ENCODE measurements around the gene DELE1.

The DELE1 gene

DNA sequence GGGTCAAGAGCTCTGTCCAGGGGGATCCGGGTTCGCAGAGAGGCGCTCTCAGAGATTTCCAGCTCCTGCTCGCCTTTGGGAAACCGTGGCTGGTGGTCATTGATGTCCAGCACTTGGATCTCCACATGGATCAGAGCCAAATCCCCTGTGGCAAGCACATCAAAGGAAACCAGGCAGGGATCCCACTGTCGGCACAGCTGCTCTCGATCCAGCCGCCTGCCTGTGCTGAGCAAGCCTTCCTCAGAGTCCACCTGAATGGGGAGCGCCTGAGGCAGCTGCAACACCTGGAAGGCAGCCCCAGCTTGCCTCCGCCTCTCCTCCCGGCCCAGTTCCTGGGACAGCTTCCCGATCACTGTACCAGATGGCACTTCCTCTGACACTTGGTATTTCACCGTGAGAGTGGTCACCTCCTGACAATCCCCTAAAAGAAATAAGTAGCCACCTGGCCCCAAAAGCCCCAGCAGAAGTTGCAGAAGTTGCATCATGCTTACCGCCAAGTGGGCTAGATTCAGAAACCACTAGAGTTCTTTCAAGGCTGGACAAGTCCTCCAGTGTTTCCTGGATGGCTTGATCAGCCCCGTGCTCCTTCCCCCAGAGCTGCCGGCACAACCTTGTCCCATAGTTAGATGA, 33.8 kb downstream of the DELE1 start:
- no peak for DNase-seq (ENCODE audit: low read depth in 2 of 2)

GRCh38 chr5:141958113-141958512, 34.4 kb downstream of the DELE1 start, which contains the start of gene PCDH12:
Gene PCDH12, minus strand, starts transcription at chr5:141958202. Its CDS starts 351 bp downstream, at chr5:141957851.
- no peak for DNase-seq (ENCODE audit: low read depth in 2 of 2)

GRCh38 chr5:141958546-141959172, 35.0 kb downstream of the DELE1 start:
- no peak for DNase-seq (ENCODE audit: low read depth in 2 of 2)

DNA sequence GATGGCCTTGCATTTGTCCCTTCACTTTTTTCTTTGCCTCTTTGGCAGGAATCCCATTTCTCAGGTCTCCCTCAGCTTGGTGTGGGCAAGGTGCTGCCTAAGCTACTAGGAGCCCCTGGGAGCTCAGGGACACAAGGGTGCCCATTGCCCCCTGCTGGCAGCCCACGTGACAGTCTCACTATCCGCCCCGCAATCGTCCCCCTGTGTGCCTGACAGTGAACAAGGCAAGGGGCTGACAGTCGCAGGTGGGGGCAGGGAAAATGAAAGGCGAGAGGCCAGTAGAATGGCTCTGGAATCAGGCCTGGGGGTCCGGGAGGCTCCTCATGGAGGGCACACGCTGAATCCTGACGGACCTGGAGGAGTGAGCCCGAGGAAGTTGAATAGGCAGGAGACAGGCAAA, 36.3 kb downstream of the DELE1 start:
- DNase-seq (ENCODE audit: low read depth in 2 of 2) = no peak

GRCh38 chr5:141960449-141961323, 37.0 kb downstream of the DELE1 start:
- DNase-seq (ENCODE audit: low read depth in 2 of 2) = peak; percentile 73 to 80

DNA sequence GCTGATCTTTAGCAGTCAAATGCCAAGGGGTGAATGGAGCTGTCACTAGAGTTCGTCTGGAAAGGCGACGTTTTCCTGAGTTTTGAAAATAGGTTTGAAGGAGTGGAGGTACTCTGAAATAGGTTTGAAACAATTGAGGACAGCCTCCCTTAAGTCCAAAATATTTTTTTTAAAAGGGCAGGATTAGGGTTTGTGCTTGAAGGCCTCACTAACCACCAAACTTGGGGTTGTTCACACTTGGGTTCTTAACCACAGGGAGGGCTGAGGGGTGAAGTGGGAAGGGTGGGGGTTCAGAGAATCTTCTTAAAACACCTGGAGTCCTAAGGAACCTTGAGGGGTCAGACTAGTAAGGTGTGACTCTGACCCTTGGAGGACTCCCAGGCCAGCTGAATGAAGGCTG, 37.8 kb downstream of the DELE1 start:
- DNase-seq (ENCODE audit: low read depth in 2 of 2) = no peak

GRCh38 chr5:141963701-141964100, 40.0 kb downstream of the DELE1 start:
- no peak for DNase-seq (ENCODE audit: low read depth in 2 of 2)

DNA sequence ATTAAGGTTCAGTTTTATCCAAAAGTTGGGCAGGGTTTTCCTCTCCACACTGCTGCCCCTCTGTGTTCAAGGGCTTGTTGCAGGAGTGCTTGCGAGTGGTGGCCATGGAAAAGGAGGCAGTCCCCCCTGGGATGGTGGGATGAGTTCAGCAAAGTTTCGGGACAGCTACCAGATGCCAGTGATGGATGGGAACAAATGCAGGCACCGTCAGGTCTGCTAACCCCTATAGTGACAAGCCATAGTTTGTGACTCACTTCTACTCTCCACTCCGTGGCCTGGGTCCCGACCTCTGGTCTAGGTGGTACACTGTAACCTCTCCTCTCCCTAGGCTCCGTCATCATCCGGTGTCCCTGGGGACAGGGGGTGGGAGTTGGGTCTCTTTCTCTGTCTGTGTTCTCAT, 41.4 kb downstream of the DELE1 start:
- DNase-seq (ENCODE audit: low read depth in 2 of 2) = no peak

GRCh38 chr5:141966275-141966962, 42.7 kb downstream of the DELE1 start:
- DNase-seq (ENCODE audit: low read depth in 2 of 2) = no peak

DNA sequence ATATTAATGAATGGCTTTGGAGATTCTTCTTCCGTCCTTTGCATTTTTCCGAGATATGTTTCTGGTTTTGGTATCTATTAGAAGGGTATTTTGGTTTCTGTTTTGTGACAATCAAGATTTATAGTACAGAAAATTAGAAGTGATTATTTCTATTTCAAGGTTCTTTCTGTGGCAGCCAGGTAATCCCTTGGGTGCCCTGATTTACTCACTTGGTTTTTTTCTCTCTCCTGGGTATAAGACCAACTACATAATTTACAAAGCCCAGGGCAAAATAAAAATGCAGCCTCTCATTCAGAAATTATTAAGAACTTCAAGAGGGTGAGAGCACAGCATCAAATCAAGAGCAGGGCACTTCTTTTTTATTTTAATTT, 43.3 kb downstream of the DELE1 start:
- DNase-seq (ENCODE audit: low read depth in 2 of 2) = no peak

DNA sequence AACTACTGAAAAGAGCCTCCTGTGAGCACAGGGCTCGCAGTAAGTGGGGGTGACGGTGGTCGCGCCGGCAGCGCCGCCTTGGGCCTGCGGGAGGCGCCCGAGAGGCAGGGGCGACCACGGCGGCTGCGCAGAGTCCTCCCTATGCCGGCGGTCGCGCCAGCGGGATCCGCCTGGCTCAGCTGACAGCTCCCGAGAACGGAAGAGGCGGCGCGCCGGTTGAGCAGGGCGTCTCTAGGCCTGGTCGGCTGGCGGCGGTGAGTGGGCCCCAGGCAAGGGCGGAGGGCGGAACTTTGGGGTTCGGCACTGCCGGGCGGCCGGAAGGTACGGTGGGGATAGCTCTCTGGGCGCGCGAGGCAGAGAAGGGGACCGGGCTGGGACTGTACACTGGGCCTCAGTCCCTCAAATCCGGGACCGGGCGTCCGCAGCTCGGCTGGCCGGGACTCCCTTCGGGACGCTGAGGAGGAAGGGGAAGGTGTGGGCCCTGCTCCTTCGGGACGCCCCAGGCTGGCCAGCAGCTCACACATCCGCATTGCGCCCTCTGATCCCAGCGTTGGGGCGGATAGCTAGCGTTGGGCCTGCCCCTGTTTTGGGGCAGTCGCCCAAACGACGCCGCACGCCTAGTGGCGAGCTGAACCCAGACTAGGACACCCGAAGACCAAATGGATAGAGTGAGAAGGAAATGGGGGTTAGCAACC, 45.4 kb downstream of the DELE1 start, which contains the start of gene RNF14:
TSS of gene RNF14 (plus strand) at position 192 of the 695 bp plus-strand sequence. CDS start 4,484 bp downstream, outside the sequence.
- DNase-seq (ENCODE audit: low read depth in 2 of 2) = peak; percentile 81 to 84

DNA sequence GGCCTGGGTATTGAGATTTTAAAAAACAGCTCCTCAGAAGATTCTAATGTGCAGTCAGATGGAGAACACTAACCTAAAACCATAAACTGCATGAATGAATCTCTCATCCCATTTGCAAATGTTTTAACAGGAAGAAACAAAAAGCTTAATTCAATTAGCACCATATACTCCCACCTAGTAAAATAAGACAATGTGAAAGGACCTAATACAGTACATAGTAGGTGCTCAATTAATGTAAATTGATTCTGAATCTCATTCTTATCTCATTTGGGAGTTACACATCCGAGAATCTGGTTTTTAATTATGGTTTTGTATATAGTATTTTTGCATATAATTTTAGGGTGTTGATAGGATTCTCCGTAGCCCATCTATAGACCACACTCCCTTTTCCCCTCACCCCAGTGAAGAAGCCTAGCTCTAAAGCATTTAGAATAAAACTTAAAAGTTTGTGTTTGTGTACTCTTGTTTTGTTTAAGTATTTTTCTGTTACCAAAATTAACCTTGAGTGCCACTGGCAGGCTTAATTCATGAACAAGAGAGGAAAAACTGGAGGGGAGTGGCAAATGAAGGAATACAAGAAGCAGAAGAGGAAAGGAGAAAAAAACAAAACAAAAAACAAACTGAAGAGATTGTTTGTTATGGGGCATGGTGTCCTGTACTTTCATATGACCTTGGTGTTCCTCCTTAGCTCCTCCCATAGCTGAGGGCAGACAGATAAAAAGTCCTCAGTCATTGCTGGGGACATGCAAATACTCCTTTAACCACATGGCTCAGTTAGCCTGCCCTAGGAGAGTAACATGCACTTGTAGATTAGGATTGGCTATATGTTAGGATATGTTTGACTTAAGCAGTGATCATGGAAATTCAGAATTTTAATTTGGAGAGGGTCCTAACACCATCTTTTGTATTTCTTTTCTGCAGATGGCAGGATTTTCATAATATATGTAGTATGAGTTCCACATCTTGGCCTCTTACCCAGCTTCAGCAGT, 46.4 kb downstream of the DELE1 start:
- DNase-seq (ENCODE audit: low read depth in 2 of 2) = no peak

DNA sequence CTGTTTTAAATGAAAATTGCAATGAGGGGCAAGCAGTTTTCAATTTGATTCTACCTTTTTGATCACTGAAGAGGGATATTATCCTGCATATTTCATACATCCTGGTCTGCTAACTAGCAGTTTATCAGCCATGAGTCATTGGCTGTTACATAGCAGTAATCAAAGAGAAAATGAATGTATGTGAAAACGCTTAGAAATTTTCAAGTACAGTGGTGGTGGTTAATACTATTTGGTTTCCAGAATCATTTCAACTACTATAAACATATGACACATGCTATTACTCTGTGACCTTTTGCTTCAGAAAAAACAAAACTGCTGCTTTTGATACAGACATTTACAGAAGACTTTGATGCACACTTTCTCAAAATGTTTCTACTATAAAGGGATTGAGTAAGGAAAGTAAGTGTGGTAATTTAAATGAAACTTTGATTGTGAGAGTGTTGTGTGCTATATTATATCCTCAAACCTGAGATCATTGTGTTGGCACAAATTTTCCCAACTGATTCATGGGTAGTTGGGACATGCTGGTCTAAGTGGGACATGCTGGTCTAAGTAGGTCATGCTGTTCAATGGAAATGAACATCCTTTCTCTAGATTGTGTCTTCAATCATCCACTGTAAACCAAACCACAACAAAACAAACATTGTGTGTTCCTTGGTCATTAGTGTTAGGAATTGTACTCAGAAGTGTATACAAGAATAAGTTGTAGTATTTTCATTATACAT, 50.4 kb downstream of the DELE1 start:
- DNase-seq (ENCODE audit: low read depth in 2 of 2) = no peak

GRCh38 chr5:141976176-141976575, 52.5 kb downstream of the DELE1 start:
- DNase-seq (ENCODE audit: low read depth in 2 of 2) = no peak

GRCh38 chr5:141978389-141978788, 54.7 kb downstream of the DELE1 start:
- DNase-seq (ENCODE audit: low read depth in 2 of 2) = no peak

- DNase-seq (ENCODE audit: low read depth in 2 of 2) = no peak
These were observed 59.0 kb downstream of the DELE1 start for GRCh38 chr5:141982626-141983025.

DNA sequence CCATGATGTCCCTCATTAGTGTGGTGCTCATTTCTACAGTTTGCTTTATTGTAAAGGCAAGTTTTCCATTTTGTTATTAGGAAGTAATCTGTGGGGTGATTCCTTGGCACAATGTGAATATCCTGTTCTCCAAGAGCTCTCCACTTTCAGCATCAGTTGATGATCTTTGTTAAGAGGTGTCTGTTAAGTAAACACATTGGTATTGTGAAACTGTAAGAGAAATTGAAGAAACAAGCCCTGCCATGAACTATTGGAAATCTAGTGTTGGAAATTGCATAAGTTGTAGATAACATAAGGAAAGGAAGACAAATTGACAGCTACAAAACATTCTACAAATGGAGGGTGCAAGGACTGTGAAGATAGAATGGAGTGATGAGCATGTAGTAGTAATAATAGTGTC, 62.4 kb downstream of the DELE1 start:
- DNase-seq (ENCODE audit: low read depth in 2 of 2) = no peak

DNA sequence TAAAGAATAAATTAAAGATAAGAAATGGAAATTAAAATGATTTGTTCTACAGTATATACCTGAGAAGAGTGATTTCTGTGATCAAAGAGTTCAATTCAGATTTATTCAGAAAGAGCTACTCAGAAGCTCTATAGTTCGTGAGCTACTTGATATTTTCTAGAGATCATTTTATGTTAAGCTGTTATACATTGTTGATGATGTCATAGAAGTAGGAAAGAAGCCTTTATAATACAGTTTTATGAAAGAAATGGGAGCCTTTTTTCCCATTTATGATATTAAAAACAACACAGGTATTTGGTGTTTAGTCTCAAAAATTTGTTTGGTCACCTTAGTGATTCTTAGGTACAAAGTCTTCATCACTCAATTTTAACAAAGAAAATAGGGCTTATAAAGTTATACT, 66.0 kb downstream of the DELE1 start:
- no peak for DNase-seq (ENCODE audit: low read depth in 2 of 2)
